IPS-NIHi7 (cell line): ENCODE measurements around the gene CLIP3.
A peak's percentile ranks its signal among the peaks of the same experiment; 100 is the strongest.
"Not testable (repeated sequence)": the region's sequence is repeated elsewhere in the genome, so short reads cannot be mapped to it uniquely, and the experiment has no call there.

Source experiments
- DNase-seq: peaks from one replicate; pipeline ENCODE4 v3.0.0; 2012; ENCODE audit warnings: mixed read lengths; ENCODE audit errors: extremely low spot score

The CLIP3 gene

DNA sequence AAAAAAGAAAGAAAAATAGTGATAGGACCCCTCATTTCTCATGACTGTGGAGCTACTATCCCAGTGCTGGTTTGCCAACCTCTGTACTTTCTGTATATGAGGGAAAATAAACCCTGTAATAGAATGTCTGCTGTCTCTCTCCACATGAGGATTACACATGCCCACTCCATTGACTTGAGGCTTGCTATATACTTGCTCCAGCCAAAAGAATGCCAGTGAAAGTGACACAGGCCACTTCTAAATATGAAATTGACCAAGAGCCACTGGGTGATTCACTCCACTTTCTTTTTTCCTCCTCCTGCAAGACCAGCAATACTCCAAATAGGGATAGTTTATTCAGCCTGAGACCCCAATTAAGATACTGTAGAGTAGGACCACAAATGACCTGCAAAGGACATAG, 15.2 kb upstream of the CLIP3 start:
- no peak for DNase-seq

DNA sequence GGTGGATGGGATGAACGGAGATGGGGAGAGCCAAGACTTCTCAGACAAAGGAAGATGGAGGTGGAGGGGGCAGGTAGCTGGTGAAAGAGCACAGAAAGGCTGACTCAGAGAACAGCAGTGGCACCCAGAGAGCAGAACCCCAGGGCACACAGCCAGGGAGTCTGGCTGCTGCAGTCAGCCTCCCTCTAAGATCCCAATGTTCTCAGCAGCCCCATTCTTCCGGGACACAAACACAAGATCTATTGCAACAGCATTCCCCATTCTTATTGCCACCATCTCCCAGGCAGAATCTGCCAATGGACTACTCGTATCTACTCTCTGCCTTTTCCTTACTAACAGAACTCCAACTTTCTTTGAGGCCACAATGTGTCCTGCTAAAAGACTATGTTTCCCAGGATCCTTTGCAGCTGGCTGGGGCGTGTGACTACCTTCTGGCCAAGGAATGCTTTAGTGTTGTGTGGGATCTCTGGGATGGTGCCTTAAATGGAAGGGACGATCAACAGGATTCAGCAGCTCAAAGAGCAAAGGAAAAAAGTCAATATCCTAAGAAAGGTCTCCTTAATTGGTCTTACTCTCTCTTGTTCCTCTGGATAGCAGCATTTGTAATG, 13.9 kb upstream of the CLIP3 start:
- no peak for DNase-seq

GRCh38 chr19:36043952-36044351, 11.3 kb upstream of the CLIP3 start:
- no peak for DNase-seq

DNA sequence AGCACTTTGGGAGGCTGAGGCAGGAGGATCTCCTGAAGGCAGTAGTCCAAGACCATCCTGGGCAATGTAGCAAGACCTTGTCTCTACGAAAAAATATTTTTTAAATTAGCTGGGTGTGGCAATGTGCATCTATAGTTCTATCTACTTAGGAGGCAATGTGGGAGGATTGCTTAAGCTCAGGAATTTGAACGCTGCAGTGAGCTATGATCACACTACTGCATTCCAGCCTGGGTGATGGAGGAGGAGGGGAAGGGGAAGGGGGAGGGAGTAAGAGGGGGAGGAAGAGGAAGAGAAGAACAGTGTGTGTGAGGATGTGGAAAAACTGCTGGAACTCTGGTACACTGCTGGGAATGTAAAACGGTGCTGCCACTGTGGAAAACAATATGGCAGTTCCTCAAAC, 9.2 kb upstream of the CLIP3 start:
- DNase-seq, result no peak

GRCh38 chr19:36041092-36041491, 8.4 kb upstream of the CLIP3 start:
- not testable (repeated sequence) for DNase-seq

DNA sequence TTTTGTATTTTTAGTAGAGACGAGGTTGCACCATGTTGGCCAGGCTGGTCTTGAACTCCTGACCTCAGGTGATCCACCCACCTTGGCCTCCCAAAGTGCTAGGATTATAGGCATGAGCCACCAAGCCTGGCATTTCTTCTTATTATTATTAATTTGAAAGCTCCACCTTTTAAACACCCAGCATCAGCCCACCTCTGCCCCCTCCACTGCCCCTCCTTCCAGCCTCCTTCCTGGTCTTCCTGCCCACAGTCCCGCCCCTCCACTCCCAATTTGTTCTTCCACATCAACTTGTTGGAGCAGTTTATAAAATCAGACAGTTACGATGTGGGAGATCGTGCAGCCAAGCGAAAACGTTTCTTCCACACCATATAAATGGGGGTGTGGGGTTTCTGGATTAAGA, 7.8 kb upstream of the CLIP3 start:
- no peak for DNase-seq

GRCh38 chr19:36031308-36031707, 1.4 kb downstream of the CLIP3 start:
- DNase-seq, result no peak

GRCh38 chr19:36030264-36031148, 2.2 kb downstream of the CLIP3 start:
- DNase-seq, result no peak

DNA sequence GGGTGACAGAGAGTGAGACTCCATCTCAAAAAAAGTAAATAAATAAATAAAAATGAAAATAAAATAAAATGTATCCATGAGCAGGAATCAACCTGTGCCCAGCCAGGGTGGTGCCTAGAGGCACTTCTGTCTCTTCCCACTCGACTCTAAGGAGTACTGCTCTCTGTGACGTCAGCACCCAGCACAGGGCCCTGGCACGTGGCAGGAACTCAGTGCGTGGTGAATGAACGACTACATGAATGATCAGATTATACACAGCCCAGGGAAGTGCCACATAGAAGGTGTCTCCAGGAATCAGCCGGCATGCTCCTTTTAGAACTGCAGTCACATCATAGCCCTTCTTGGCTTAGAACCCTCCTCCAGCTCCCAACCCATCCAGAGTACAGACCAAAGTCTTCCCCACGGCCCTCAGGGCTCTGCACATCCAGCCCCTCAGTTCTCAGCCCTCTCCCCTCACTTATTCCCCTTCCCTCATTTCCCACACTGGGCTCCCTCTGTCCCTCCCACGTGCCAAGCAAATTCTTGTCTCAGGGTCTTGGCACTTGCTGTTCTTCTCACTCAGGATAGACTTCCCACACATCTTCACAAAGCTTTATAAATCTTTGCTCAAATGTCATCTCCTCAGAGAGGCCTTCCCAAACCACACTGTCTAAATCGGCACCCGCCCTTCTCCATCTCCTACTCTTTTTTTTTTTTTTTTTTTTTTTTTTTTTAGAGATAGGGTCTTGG, 4.2 kb downstream of the CLIP3 start:
- DNase-seq, result no peak

DNA sequence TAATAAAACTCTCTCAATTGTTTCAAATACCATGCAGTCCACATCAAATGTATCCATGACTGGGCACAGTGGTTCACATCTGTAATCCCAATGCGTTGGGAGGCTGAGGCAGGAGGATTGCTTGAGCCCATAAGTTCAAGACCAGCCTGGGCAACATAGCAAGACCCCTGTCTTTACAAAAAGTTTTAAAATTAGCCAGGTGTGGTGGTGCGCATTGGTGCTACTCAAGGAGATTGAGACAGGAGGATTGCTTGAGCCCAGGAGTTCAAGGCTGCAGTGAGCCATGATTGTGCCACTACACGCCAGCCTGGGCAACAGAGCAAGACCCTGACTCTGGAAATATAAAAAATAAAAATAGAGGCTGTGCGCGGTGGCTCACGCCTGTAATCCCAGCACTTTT, 5.0 kb downstream of the CLIP3 start:
- no peak for DNase-seq

GRCh38 chr19:36026091-36026876, 6.4 kb downstream of the CLIP3 start:
- no peak for DNase-seq

DNA sequence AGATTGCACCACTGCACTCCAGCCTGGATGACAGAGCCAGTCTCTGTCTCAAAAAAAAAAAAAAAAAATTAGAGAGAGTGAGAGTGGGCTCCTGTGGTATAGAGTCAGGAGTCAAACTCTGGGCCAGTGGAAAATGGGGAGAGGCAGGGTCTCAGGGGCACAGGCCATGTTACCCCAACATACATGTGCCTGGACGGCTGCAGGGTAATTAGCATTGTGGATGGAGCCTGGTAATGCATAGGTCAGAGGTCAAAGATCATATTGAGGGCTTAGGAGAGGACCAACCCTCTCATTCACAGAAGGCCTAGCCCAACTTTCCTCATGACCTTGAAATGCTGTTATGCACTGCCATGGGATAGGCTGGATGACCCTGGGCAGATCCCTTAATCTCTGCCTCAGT, 7.1 kb downstream of the CLIP3 start:
- no peak for DNase-seq

GRCh38 chr19:36023432-36023831, 9.2 kb downstream of the CLIP3 start:
- no peak for DNase-seq

DNA sequence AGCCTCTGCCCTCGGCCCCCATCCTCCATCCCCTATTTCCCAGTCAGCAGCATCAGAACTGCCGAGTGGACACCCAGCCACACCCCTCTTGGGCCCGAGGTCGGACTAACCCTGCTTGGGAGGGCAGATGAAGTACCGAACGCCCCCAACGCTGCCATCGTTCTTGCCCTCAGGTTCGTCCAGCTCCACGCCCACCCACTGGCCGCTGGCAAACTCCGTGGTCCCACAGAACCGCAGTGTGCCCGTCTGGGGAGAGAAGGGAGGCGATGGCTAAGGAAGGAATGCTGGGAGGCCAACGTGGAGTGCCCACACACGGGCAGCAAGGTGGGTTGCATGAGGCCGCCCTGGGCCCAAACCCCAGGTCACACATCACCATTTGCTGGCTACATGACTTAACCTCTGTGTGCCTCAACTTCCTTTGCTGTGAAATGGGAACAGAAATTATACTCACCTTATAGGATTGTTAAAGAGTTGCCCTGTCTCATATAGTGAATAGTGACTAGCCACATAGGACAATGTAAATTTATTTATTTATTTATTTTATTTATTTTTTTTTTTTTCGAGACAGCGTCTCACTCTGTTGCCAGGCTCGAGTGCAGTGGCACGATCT, 13.5 kb downstream of the CLIP3 start:
- no peak for DNase-seq

DNA sequence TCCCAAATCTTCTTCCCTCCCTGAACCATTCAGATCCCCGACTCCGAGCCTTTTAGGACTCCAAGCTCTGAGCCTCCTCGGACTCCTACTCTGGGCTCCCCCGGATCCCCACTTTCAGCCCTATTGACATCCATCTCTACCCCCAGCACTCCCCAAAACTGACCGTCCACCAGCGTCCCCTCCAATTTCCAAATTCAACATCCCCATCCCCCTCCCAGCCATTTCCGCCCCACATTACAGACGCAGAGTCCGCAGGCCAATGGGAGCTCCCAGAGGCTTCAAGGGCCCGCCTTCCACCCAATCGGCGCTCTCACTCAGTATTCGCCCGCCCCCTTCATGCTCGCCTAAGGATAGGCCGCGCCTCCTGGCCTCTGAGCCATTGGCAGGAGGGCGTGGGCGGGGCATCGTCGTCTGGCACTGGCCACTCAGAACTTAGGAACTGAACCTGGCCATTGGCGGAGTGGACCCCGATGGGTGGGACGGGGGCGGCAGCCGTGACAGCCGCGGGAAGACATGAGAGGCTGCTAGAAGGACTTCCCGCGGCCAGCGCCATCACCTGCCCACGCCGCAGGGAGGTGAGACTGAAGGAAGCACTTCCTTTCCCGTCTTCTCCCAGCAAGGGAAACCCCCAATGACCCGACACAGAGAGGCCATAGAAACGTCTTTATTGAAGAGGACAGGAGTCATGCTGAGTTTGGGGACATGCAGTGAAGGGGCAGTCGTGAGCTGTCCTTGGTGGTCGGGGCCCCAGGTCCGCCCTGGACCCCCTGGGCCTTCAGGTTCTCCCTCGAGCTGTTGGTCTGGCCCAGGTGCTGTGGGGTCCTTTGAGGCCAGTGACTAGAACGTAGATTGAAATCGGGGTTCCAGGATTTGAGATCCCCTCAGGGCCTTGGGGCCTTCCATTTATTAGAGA, 18.4 kb downstream of the CLIP3 start, which contains the start of gene ALKBH6:
Gene ALKBH6, minus strand, starts transcription at position 202 of the 913 bp plus-strand sequence. CDS start 816 bp downstream, outside the sequence.
- peak; percentile 100 for DNase-seq

DNA sequence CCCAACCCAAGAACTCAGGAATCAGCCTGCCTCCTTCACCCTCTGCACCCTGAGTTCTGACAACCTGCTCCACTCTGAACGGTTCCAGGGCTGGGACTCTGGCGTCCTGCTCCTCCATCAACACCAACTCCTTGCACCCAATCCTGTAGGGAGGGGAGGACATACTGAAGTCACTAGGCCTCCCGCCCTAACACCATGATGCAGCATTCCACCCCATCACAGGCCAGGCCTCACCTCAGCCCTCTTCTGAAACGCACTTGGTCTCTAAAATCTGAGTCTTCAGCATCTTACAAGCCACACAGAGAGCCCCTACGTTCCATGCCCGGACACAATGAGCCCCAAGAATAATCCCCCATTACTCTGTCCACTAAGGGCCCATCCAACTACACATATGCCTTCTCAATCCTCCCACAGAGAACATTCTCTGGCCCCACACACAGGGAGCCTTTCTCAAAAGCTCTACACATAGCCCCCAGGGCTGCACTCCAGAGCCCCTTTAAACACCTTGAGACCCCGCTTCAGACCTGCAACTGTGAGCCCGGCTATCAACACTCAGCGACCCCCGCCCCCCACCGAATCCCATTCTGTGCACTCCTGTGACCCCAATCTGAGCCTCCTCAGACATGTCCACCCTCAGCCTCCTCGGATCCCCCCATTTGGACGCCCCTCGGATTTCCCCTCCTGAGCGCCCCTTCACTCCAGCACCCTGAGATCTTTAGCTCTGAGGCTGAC, 19.2 kb downstream of the CLIP3 start:
- DNase-seq, result no peak

DNA sequence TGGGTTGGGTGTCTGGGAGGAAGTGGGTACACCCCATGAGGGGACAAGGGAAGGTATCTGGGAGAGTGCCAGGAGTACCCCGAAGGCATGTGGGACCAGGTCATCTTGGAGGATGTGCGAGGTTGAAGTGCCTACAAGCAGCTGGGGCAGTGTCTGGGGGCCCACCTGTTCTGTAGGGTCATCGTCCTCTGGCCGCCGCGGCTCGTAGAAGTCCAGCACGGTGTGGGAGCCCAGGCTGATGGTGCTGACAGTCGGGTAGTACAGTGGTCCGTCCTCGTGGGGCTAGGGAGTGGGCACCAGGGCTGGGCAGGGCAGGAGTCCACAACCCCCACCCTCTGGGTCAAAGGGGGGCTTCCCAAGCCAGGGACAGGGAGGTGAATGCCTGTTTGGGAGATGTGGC, 22.3 kb downstream of the CLIP3 start:
- no peak for DNase-seq

DNA sequence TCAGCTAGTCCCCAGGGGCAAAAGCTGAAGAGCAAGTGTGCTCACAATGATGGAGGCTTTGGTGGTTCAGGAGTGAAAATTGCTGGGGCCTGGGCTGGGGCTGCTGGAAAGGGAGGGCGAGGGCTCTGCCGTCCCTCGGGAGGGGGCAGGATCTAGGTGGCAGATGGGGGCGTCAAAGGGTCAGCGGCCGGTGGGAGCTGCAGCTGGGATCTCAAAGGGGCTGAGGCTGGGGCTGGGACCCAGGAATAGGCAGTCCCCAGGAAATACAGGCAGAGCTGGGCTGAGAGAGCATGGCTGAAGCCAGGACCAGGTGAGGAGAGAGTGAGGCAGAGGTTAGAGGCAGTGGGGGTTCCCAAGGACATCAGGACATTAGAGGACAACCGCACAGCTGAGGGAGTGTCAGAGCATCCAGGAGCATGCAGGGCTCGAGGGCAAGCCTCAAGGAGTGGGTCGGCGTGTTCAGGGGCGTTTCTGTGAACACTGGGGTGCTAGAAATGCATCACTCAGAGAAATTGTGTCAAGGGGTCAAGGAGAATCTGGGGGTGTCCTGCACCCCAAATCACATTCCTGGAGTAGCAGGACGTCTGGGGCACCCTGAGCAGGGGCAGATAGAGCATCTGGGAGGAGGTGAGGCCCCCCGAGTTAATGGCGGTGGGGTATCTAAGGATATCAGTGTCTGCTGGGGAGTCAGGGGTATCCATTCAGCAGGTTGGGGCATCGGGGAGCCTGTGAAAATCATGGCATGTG, 22.9 kb downstream of the CLIP3 start:
- DNase-seq, result no peak

GRCh38 chr19:36009220-36009619, 23.5 kb downstream of the CLIP3 start:
- DNase-seq, result peak; percentile 70
